Nephron progenitor cell (in vitro differentiated cells): ENCODE measurements around the gene NUP205.
"Not testable (repeated sequence)": the region's sequence is repeated elsewhere in the genome, so short reads cannot be mapped to it uniquely, and the experiment has no call there.

ENCODE experiments used
- DNase-seq: peaks from one replicate; pipeline ENCODE4 v3.0.0; 2021
- H3K27ac Mint-ChIP-seq: 2 replicates; pipeline ENCODE4 v1.8.0; 2021; ENCODE audit warnings: mild to moderate bottlenecking, moderate library complexity, mixed read lengths
- H3K27me3 Mint-ChIP-seq: 2 replicates; pipeline ENCODE4 v1.8.0; 2021; ENCODE audit warnings: mild to moderate bottlenecking, low read depth, mixed read lengths; ENCODE audit not compliant: poor library complexity
- H3K36me3 Mint-ChIP-seq: 2 replicates; pipeline ENCODE4 v1.8.0; 2021; ENCODE audit warnings: low read depth, mixed read lengths
- H3K4me1 Mint-ChIP-seq: 2 replicates; pipeline ENCODE4 v1.8.0; 2021; ENCODE audit warnings: mixed read lengths
- H3K4me3 Mint-ChIP-seq: 2 replicates; pipeline ENCODE4 v1.8.0; 2021; ENCODE audit warnings: mild to moderate bottlenecking, moderate library complexity, mixed read lengths
- H3K9me3 Mint-ChIP-seq: 2 replicates; pipeline ENCODE4 v1.8.0; 2021; ENCODE audit warnings: mild to moderate bottlenecking, moderate library complexity, mixed read lengths
- TF ChIP-seq, protein P1 (sequence below): fragments of 200-600 bp; sonication (generic); IDR thresholded peaks from 2 replicates; pipeline ENCODE4 v1.5.0; 2021; ENCODE audit warnings: antibody characterized with exemption

The NUP205 gene

DNA sequence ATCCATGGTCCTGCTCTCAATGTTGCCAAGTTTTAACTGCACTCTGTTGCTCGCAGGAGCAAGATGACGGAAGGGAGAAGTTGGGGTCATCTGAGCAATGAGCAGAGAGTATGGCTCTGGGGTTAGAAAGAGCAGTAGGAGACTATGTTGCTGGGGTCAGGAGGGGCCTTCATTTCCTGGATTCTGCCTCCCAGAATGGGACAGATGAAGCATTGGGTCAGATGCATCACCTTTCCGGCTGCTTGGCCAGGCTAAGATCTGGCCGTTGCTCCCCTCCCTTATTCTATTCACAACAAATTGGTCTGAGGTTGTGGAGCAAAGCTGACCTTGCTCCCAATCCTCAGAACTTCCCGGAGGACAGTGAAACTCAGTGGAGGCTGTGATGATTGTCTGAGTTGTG is 127.0 kb downstream of the NUP205 start:
- H3K27me3 Mint-ChIP-seq = peaks cover 4% of the 10 kb centered on the region
- no peak overlapping the region for H3K4me3 Mint-ChIP-seq
- H3K4me1 Mint-ChIP-seq = peaks cover 12% of the 10 kb centered on the region
- no peaks in the 10 kb centered on the region for H3K9me3 Mint-ChIP-seq
- peaks cover 16% of the 10 kb centered on the region for H3K36me3 Mint-ChIP-seq
- H3K27ac Mint-ChIP-seq = no peak overlapping the region
- no peak for DNase-seq
- TF ChIP-seq, protein P1, sequence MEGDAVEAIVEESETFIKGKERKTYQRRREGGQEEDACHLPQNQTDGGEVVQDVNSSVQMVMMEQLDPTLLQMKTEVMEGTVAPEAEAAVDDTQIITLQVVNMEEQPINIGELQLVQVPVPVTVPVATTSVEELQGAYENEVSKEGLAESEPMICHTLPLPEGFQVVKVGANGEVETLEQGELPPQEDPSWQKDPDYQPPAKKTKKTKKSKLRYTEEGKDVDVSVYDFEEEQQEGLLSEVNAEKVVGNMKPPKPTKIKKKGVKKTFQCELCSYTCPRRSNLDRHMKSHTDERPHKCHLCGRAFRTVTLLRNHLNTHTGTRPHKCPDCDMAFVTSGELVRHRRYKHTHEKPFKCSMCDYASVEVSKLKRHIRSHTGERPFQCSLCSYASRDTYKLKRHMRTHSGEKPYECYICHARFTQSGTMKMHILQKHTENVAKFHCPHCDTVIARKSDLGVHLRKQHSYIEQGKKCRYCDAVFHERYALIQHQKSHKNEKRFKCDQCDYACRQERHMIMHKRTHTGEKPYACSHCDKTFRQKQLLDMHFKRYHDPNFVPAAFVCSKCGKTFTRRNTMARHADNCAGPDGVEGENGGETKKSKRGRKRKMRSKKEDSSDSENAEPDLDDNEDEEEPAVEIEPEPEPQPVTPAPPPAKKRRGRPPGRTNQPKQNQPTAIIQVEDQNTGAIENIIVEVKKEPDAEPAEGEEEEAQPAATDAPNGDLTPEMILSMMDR = no peak

DNA sequence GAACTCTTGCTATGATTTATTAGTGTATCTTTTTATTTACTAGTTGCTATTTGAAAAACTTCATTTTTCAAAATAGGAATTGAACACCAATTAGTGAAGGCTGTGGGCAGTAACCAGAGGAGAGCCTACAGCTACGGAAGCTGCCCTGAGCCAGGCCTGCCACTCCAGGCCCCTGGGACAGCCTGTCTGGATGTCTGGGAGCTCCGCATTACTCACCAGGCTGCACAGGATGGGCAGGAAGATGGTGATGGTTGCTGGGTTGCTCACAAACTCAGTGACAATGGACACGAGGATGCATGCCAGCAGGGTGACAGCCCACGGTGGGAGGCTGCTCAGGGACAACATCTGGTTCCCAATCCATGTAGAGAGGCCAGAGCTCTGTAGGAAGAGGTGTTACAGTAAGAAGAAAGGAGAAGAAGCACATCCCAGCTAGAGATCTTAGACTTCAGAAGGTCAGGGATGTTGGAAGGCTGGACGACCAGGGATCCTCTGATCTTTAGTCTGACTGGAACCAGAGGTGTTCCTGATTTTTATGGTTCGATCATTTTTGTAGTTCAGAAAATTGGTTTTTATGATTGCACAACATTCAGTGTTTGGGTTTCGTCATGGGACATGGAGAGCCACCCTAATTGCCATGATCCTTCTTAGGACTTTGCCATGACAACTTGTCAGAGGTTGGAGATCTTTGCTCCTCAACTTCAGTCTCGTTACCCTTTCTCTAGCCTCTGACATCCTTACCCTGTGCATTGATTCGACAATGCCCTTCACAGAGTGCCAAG is 127.8 kb downstream of the NUP205 start:
- DNase-seq = no peak

GRCh38 chr7:135687466-135687865 is 129.7 kb downstream of the NUP205 start:
- no peak for DNase-seq
- TF ChIP-seq, protein P1 = no peak
- Mint-ChIP-seq H3K27ac (no peak overlapping the region), H3K4me1 (peaks cover 12% of the 10 kb centered on the region), H3K4me3 (no peak overlapping the region), H3K27me3 (peaks cover 4% of the 10 kb centered on the region), H3K36me3 (peaks cover 39% of the 10 kb centered on the region), H3K9me3 (no peaks in the 10 kb centered on the region)

More for the DNA sequence above, 127.8 kb downstream of the NUP205 start:
- Mint-ChIP-seq H3K36me3 (peaks cover 20% of the 10 kb centered on the region), H3K4me1 (peaks cover 12% of the 10 kb centered on the region), H3K9me3 (no peaks in the 10 kb centered on the region), H3K27me3 (peaks cover 4% of the 10 kb centered on the region), H3K27ac (no peak overlapping the region), H3K4me3 (no peak overlapping the region)
- TF ChIP-seq, protein P1 = no peak

- Mint-ChIP-seq H3K9me3 (no peaks in the 10 kb centered on the region), H3K27ac (no peak overlapping the region), H3K4me3 (no peak overlapping the region), H3K4me1 (no peaks in the 10 kb centered on the region), H3K27me3 (no peaks in the 10 kb centered on the region), H3K36me3 (peaks cover 50% of the 10 kb centered on the region)
- TF ChIP-seq, protein P1 = no peak
- DNase-seq = no peak
These were observed 132.8 kb downstream of the NUP205 start for GRCh38 chr7:135690566-135690965.

- DNase-seq = no peak
- no peak overlapping the region for H3K27ac Mint-ChIP-seq
These were observed 134.3 kb downstream of the NUP205 start for GRCh38 chr7:135692055-135692454.

DNA sequence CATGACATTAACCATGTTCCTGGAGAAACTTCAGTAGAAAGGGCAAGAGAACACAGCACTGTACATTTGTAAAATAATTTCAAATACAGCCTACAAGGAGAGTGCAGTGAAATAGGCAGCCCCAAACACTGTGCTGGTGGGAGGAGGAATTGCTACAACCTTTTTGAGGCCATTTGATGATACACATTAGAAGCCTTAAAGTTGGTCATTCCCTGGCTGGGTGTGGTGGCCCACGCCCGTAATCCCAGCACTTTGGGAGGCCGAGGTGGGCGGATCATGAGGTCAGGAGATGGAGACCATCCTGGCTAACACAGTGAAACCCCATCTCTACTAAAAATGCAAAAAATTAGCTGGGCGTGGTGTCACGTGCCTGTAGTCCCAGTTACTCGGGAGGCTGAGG is 134.9 kb downstream of the NUP205 start:
- H3K4me3 Mint-ChIP-seq, H3K27me3 Mint-ChIP-seq, DNase-seq, H3K27ac Mint-ChIP-seq, H3K9me3 Mint-ChIP-seq: not testable (repeated sequence)
- Mint-ChIP-seq H3K36me3 (peaks cover 48% of the 10 kb centered on the region), H3K4me1 (peaks cover 11% of the 10 kb centered on the region)

More at GRCh38 chr7:135692055-135692454, 134.3 kb downstream of the NUP205 start:
- H3K4me1 Mint-ChIP-seq = peaks cover 6% of the 10 kb centered on the region
- no peaks in the 10 kb centered on the region for H3K9me3 Mint-ChIP-seq
- TF ChIP-seq, protein P1 = no peak
- H3K4me3 Mint-ChIP-seq = no peak overlapping the region
- peaks cover 53% of the 10 kb centered on the region for H3K36me3 Mint-ChIP-seq
- no peaks in the 10 kb centered on the region for H3K27me3 Mint-ChIP-seq
